Measurements from ENCODE around the gene BRINP1.

DNA sequence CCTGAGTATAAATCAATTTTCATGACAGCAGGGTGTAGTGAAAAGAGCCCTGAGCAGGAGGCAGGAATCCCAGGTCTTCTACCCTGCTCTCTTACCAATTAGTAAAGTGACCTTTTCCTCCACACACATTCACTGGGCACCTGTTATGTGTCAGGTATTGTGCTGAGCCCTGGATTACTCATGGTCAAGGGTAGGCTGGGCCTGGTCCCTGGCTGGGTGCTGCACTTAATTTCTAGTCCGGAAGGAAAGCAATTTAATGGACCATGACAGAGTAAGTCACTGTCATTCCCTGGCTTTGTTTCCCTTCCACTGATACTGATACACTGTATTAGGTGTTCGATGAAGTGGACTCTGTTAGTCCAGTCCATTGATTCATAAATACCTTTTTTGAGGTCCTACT is 29.1 kb upstream of the BRINP1 start:
- no peak for TF ChIP-seq CTCF (IDR thresholded peaks at IDR 0.05)
- TF ChIP-seq POLR2A (IDR thresholded peaks at IDR 0.05) = no peak
